ENCODE measurements around the gene PACSIN1.
"Not testable (repeated sequence)": the region's sequence is repeated elsewhere in the genome, so short reads cannot be mapped to it uniquely, and the experiment has no call there.

PACSIN1 gene

GRCh38 chr6:34457742-34458735, 7.8 kb upstream of the PACSIN1 start:
- DNase-seq (ENCODE audit: low read depth) = no peak

- DNase-seq (ENCODE audit: low read depth) = peak; percentile 64
Observed at GRCh38 chr6:34459899-34460593, 5.8 kb upstream of the PACSIN1 start.

- DNase-seq (ENCODE audit: low read depth) = no peak
Observed at GRCh38 chr6:34460796-34461507, 4.9 kb upstream of the PACSIN1 start.

- no peak for DNase-seq (ENCODE audit: low read depth)
Observed at GRCh38 chr6:34462010-34462409, 3.9 kb upstream of the PACSIN1 start.

GRCh38 chr6:34462551-34462971, 3.3 kb upstream of the PACSIN1 start:
- DNase-seq (ENCODE audit: low read depth) = no peak

- no peak for DNase-seq (ENCODE audit: low read depth)
Observed at GRCh38 chr6:34463299-34463698, 2.6 kb upstream of the PACSIN1 start.

- no peak for DNase-seq (ENCODE audit: low read depth)
Observed at GRCh38 chr6:34463849-34464248, 2.0 kb upstream of the PACSIN1 start.

- no peak for DNase-seq (ENCODE audit: low read depth)
Observed at GRCh38 chr6:34466242-34467185, 638 bp downstream of the PACSIN1 start.

- no peak for DNase-seq (ENCODE audit: low read depth)
Observed at GRCh38 chr6:34468378-34468892, 2.6 kb downstream of the PACSIN1 start.

GRCh38 chr6:34469499-34469898, 3.6 kb downstream of the PACSIN1 start:
- no peak for DNase-seq (ENCODE audit: low read depth)

GRCh38 chr6:34472425-34472824, 6.5 kb downstream of the PACSIN1 start:
- DNase-seq (ENCODE audit: low read depth) = no peak

GRCh38 chr6:34473967-34474366, 8.1 kb downstream of the PACSIN1 start:
- DNase-seq (ENCODE audit: low read depth) = no peak

GRCh38 chr6:34474754-34475153, 8.9 kb downstream of the PACSIN1 start:
- no peak for DNase-seq (ENCODE audit: low read depth)

- peak; percentile 43 for DNase-seq (ENCODE audit: low read depth)
Observed at GRCh38 chr6:34475238-34475682, 9.4 kb downstream of the PACSIN1 start.

GRCh38 chr6:34475767-34476328, 10.0 kb downstream of the PACSIN1 start:
- no peak for DNase-seq (ENCODE audit: low read depth)

GRCh38 chr6:34476447-34476846, 10.6 kb downstream of the PACSIN1 start:
- no peak for DNase-seq (ENCODE audit: low read depth)

- DNase-seq (ENCODE audit: low read depth) = no peak
Observed at GRCh38 chr6:34476921-34477320, 11.0 kb downstream of the PACSIN1 start.

- no peak for DNase-seq (ENCODE audit: low read depth)
Observed at GRCh38 chr6:34478796-34479195, 12.9 kb downstream of the PACSIN1 start.

- DNase-seq (ENCODE audit: low read depth) = not testable (repeated sequence)
Observed at GRCh38 chr6:34483781-34484180, 17.9 kb downstream of the PACSIN1 start.

- DNase-seq (ENCODE audit: low read depth) = no peak
Observed at GRCh38 chr6:34484391-34484790, 18.5 kb downstream of the PACSIN1 start.

- DNase-seq (ENCODE audit: low read depth) = no peak
Observed at GRCh38 chr6:34484899-34485298, 19.0 kb downstream of the PACSIN1 start.
